Nephron progenitor cell (in vitro differentiated cells): ENCODE data around the gene CDK14.
A peak's percentile ranks its signal among the peaks of the same experiment; 100 is the strongest.

Source experiments
- DNase-seq: peaks from one replicate; pipeline ENCODE4 v3.0.0; 2021
- H3K27ac Mint-ChIP-seq: 2 replicates; pipeline ENCODE4 v1.8.0; 2021; ENCODE audit warnings: mild to moderate bottlenecking, moderate library complexity, mixed read lengths
- H3K27me3 Mint-ChIP-seq: 2 replicates; pipeline ENCODE4 v1.8.0; 2021; ENCODE audit warnings: mild to moderate bottlenecking, low read depth, mixed read lengths; ENCODE audit not compliant: poor library complexity
- H3K36me3 Mint-ChIP-seq: 2 replicates; pipeline ENCODE4 v1.8.0; 2021; ENCODE audit warnings: low read depth, mixed read lengths
- H3K4me1 Mint-ChIP-seq: 2 replicates; pipeline ENCODE4 v1.8.0; 2021; ENCODE audit warnings: mixed read lengths
- H3K4me3 Mint-ChIP-seq: 2 replicates; pipeline ENCODE4 v1.8.0; 2021; ENCODE audit warnings: mild to moderate bottlenecking, moderate library complexity, mixed read lengths
- H3K9me3 Mint-ChIP-seq: 2 replicates; pipeline ENCODE4 v1.8.0; 2021; ENCODE audit warnings: mild to moderate bottlenecking, moderate library complexity, mixed read lengths
- TF ChIP-seq, protein P1 (sequence below): fragments of 200-600 bp; sonication (generic); IDR thresholded peaks from 2 replicates; pipeline ENCODE4 v1.5.0; 2021; ENCODE audit warnings: antibody characterized with exemption

CDK14 gene

DNA sequence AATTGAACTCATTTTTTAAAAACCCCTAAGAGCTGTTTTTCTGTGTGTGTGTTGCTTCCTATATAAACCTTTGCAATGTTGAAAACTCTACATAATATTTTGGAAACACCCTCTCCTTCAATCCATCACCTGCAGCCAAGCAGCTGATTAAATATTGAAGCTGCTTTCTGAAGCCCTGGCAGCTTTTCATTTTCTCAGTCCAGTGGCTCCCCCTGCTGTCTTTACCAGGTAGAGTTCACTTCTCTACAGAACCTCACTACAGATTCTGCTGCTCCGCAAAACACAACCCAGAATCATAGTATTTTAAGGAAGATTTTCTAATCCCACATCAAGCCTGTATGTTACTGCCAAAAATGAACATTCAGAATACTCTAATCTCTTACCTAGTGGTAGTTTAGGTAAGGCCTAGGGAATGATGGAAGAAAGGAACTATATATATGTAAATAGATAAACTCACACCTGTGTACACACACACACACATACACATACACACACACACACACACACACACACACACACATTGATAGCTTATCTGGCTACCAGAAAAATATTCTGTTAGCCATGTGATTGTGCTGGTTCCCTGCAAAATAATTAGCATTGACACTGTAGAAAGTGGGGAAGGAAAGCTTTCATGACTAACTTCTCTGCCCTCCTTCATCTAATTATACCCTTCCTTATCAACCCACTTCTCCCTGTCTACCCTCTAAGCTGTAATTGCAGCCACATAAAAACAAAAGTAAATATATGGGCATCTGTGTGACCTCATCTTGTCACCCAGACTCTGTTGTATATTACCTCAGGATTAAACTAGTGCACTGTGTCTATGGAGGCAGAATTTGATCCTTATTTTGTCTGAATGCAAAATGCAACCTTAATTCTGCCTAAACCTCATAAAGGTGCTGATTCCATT, 438.6 kb downstream of the CDK14 start:
- TF ChIP-seq, protein P1, sequence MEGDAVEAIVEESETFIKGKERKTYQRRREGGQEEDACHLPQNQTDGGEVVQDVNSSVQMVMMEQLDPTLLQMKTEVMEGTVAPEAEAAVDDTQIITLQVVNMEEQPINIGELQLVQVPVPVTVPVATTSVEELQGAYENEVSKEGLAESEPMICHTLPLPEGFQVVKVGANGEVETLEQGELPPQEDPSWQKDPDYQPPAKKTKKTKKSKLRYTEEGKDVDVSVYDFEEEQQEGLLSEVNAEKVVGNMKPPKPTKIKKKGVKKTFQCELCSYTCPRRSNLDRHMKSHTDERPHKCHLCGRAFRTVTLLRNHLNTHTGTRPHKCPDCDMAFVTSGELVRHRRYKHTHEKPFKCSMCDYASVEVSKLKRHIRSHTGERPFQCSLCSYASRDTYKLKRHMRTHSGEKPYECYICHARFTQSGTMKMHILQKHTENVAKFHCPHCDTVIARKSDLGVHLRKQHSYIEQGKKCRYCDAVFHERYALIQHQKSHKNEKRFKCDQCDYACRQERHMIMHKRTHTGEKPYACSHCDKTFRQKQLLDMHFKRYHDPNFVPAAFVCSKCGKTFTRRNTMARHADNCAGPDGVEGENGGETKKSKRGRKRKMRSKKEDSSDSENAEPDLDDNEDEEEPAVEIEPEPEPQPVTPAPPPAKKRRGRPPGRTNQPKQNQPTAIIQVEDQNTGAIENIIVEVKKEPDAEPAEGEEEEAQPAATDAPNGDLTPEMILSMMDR = peak; percentile 60
- Mint-ChIP-seq H3K4me3 (no peak overlapping the region), H3K27ac (no peak overlapping the region), H3K36me3 (peaks cover 12% of the 10 kb centered on the region), H3K27me3 (peaks cover 3% of the 10 kb centered on the region), H3K9me3 (no peaks in the 10 kb centered on the region), H3K4me1 (no peaks in the 10 kb centered on the region)
- peak; percentile 47 for DNase-seq

DNA sequence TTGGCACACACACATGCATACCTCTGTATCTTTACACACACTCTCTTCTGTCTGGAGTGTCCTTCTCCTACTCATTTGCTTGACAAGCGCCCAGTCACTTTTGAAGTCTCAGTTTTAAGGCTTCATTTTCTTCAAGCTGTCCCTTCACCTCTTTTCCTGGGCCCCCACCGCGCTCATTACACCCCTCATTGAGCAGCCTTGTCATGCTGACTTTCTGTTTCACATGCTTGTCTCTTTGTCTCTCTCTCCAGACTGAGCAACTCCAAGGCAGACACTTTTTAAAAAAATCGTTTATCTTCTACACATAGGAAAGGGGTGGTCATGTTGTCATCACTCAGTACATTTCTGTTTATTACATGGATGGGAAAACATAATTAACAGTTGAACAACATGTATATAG, 442.9 kb downstream of the CDK14 start:
- H3K27me3 Mint-ChIP-seq = no peaks in the 10 kb centered on the region
- TF ChIP-seq, protein P1 = no peak
- H3K36me3 Mint-ChIP-seq = peaks cover 7% of the 10 kb centered on the region
- DNase-seq = no peak
- peaks cover 8% of the 10 kb centered on the region for H3K4me1 Mint-ChIP-seq
- no peak overlapping the region for H3K4me3 Mint-ChIP-seq
- no peak overlapping the region for H3K27ac Mint-ChIP-seq
- H3K9me3 Mint-ChIP-seq = no peaks in the 10 kb centered on the region

DNA sequence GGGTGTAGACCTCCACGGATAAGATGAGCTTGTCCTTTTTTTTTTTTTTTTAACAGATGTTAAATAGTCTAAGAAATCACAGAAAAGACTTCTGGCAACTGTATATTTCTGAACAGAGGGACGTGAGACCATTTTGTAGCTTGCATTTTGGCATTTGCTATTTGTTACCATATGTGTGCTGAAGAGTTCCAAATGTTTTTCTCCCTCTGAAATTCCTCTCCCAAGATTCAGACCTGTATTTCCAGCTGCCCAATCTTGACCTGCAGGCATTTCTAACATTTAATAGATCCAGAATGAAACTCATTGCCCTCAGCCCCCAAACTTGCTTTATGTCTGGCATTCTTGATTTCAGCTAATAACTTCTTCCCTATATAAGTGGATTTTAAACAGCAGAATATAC, 445.0 kb downstream of the CDK14 start:
- H3K27ac Mint-ChIP-seq = no peak overlapping the region
- H3K9me3 Mint-ChIP-seq = no peaks in the 10 kb centered on the region
- peaks cover 7% of the 10 kb centered on the region for H3K36me3 Mint-ChIP-seq
- H3K27me3 Mint-ChIP-seq = no peaks in the 10 kb centered on the region
- DNase-seq = no peak
- no peak overlapping the region for H3K4me3 Mint-ChIP-seq
- peaks cover 8% of the 10 kb centered on the region for H3K4me1 Mint-ChIP-seq
- TF ChIP-seq, protein P1 = no peak

DNA sequence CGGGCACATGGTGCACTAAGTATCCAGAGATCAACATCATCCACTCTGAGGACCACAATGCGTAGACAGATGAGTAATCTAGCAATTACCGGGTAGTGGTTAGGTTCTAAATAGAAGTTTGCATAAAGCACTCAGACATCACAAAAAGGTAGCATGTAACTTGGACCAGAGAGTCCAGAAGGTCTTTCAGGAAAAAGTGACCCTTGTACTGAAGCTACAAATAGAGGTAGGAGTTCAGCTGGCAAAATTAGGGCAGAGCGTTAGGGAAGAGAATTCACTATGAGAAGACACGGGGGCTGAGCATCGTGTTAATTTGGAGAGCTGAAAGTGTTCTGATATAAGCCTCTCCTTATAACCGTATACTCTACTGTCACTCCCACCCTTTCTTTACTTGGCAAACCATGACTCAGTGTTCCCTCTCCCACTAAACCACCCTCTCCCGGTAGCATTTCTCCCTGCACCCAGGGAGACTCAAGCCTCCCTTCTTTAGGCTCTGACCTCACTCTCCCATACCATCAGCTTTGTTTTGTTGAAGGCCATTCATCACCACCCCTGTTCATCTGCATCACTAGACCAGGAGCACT, 445.9 kb downstream of the CDK14 start:
- peaks cover 7% of the 10 kb centered on the region for H3K36me3 Mint-ChIP-seq
- TF ChIP-seq, protein P1 = no peak
- DNase-seq = no peak
- no peak overlapping the region for H3K4me3 Mint-ChIP-seq
- no peak overlapping the region for H3K27ac Mint-ChIP-seq
- no peaks in the 10 kb centered on the region for H3K9me3 Mint-ChIP-seq
- peaks cover 8% of the 10 kb centered on the region for H3K4me1 Mint-ChIP-seq
- H3K27me3 Mint-ChIP-seq = no peaks in the 10 kb centered on the region

DNA sequence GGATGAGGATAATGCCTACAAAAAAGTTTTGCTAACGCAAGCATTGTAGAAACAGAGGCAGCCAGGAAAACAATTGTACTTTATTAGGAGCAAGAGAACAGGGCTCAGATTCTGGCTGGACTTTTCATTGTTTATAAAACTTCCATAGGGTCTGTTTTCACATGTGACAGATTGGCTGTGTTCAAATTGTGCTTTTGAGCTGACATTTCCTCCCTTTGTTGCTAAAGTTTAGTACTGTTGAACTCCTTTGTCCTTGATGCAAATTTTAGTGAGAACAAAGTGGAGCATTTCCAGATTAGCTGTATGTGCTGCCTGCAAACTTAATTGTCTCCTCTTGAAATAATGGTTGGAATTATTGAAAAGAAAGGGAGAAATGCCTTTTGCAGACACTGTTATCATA, 447.1 kb downstream of the CDK14 start:
- Mint-ChIP-seq H3K27ac (no peak overlapping the region), H3K9me3 (no peaks in the 10 kb centered on the region), H3K36me3 (peaks cover 7% of the 10 kb centered on the region), H3K4me3 (no peak overlapping the region), H3K4me1 (peaks cover 8% of the 10 kb centered on the region), H3K27me3 (no peaks in the 10 kb centered on the region)
- no peak for DNase-seq
- TF ChIP-seq, protein P1 = no peak
